NCI-H1092 treated with DMSO at 0.1 percent for 48 hours (cell line): ENCODE results near the gene ZNF423.
A peak's percentile ranks its signal among the peaks of the same experiment; 100 is the strongest.
"Not testable (repeated sequence)": the region's sequence is repeated elsewhere in the genome, so short reads cannot be mapped to it uniquely, and the experiment has no call there.

Experiments used
- DNase-seq: peaks from one replicate; lab custom pipeline; 2025; lab: John Stamatoyannopoulos, UW

Gene ZNF423

DNA sequence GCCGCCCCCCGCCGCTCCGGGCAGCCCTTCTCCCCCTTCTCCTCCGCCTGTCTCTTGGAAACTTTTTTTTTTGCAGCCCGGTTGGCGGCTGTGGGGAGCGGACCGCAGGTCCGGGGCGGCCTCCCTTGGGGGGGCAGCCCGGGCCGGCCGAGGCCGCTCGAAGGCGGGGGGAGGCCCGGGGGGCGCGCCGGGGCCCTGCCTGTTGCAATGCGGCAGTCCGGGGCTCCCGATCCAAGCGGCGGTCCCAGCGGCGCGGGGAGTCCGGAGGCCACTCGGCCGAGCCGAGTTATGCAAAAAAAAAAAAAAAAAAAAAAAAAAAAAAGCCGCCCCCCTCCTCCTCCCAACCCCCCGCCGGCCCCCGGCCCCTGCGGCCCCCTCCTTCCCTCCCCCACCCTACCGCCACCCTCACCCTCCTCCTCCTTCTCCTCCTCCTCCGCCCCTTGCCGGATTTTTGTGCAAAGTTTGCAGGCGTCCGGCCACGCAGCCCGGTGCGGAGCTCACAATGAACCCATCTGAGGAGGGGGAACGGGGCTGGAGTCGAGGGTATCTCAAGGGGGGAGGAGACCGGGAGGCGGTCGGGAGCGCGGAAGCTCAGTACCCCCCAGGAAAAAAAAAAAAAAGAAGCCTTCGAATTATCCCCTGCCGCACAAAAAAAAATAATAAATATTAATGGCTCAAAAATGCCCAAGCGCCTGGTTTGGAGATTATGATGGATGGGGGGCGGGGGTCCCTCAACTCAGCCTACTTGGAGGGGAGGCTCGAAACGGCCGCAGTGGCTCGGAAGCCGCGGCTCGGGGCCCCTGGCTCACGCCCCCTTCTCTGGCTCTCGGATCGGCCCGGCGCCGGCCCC lies at the start of gene ZNF423:
ZNF423 (minus strand) TSS at position 291 of the 850 bp plus-strand sequence. CDS start 338 bp downstream, outside the sequence.
- DNase-seq: no peak

- no peak for DNase-seq
Measured at GRCh38 chr16:49904348-49905062, 48.6 kb upstream of the ZNF423 start.

- DNase-seq: no peak
Measured at GRCh38 chr16:49902908-49903307, 47.0 kb upstream of the ZNF423 start.

- no peak for DNase-seq
Measured at GRCh38 chr16:49901711-49902110, 45.8 kb upstream of the ZNF423 start.

- DNase-seq: no peak
Measured at GRCh38 chr16:49900875-49901274, 45.0 kb upstream of the ZNF423 start.

- DNase-seq: no peak
Measured at GRCh38 chr16:49899991-49900695, 44.2 kb upstream of the ZNF423 start.

- DNase-seq: no peak
Measured at GRCh38 chr16:49896447-49896964, 40.6 kb upstream of the ZNF423 start.

- no peak for DNase-seq
Measured at GRCh38 chr16:49890876-49891275, 35.0 kb upstream of the ZNF423 start.

DNA sequence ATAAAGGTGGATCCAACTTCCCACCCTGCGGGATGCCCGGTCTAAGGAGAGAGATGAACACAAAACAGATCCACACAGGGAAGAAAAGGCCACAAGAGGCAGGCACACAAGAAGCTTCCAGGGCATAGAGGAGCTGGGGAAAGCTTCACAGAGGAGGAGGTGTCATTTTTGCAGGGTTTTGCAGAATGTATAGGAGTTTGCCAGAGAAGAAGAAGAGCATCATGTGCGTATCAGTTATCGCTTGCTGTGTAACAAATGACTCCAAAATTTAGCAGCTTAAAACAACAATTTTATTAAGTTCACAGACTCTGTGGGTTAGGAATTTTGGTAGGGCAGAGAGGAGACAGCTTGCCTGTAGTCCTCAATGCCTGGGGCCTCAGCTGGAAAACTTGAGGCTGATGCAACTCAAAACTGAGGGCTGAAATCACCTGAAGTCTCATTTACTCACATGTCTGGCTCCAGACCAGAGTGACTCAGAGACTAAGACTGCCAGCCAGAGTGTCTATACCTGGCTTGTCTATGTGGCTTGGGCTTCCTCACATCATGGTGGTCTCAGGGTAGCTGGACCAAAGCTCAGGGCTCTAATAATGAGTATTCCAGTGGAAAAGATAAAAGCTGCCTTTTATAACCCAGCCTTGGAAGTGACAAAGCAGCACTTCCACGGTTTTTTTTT lies 33.9 kb upstream of the ZNF423 start:
- DNase-seq: no peak

- DNase-seq: no peak
Measured at GRCh38 chr16:49886554-49887094, 30.7 kb upstream of the ZNF423 start.

GRCh38 chr16:49884033-49885015 lies 28.4 kb upstream of the ZNF423 start:
- no peak for DNase-seq

DNA sequence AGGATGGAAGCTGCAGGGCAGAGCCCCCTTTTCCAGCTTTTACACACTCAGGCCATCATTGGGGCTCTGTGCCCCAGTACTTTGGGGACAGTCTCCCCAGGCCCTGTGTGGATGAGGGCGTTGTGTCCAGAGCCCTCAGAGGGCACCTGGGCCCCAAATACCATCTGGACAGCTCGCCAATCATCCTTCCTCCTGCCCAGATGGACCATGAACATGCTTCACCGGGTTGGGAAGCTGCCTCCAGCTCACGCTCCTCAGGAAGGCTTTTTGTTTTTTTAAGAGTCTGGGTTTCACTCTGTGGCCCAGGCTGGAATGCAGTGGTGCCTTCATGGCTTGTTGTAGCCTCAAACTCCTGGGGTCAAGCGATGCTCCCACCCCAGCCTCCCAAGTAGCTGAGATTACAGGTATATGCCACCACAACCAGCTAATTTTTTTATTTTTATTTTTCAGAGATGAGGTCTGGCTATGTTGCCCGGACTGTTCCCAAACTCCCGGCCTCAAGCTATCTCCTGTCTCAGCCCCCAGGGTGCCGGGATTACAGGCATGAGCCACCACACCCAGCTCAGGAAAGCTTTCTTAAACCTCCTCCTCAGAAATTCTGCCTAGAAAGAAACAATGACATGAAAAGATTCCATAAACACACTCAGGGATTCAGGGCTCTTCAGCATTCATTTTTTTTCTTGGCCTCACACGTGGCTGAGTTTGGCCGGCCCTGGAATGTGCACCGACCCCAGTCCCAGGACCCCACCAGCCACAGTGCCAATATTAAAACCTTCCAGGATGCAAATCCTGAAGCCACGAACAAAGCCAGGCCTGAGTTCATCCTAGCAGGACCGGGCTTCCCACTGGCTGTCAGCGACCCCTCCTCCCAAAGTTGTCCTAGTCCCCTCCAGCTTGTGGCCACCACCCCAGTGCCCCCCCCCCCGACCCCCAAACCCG lies 27.4 kb upstream of the ZNF423 start:
- no peak for DNase-seq

DNA sequence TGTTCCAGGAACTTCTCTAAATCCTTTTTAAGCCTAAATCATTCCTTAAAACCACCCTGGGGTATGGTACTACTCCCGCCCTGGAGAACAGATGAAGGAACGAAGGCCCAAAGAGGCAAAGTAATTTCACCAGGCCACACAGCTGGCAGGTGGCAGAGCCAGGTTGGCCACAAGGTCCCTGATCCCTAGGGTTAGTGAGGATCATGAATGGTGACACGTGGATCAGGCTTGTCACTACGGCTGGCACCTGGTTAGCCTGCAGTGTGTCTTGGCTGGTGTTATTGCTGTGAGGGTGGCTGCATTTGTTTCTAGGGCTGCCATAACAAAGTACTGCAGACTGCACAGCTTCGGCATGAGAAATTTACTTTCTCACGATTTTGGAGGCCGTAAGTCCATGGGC lies 26.0 kb upstream of the ZNF423 start:
- DNase-seq: no peak

GRCh38 chr16:49878540-49878939 lies 22.6 kb upstream of the ZNF423 start:
- DNase-seq: not testable (repeated sequence)

- peak; percentile 31 for DNase-seq
Measured at GRCh38 chr16:49876716-49877129, 20.8 kb upstream of the ZNF423 start.

GRCh38 chr16:49875806-49876715 lies 20.1 kb upstream of the ZNF423 start:
- DNase-seq: no peak

DNA sequence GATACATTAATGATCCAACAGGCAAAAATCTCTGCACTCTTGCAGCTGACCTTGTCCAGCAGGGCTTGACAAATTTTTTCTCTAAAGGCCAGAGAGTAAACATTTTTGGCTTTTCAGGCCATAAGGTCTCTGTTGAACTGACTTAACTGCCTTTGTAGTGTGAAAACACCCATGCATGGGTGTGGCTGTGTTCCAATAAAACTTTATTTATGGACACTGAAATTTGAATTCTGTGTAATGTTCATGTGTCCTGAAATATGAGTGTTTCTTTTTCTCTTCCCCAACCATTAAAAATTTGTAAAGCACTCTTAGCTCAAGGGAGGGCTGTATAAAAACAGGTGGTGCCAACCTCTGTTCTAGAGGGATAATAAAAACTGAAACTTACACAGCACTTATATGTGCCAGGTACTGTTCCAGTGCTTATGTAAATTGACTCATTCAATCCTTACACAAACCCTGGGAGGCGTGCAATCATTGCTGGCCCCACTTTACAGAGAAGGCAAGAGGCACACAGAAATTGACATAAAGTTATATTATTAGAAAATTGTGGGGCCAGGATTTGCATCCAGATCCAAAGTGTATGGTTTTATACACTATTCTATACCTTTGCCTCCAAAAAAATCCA lies 18.8 kb upstream of the ZNF423 start:
- no peak for DNase-seq

DNA sequence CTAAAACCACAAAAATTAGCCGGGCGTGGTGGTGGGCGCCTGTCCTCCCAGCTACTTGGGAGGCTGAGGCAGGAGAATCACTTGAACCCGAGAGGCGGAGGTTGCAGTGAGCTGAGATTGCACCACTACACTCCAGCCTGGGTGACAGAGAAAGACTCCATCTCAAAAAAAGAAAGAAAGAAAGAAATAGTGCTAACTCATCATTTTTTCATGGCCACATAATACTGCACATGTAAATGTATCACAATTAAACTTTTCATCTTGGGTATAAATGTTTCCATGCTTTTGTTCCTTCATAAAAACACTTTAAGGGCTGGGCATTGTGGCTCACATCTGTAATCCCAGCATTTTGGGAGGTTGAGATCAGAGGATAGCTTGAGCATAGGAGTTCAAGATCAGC lies 15.9 kb upstream of the ZNF423 start:
- not testable (repeated sequence) for DNase-seq
